Prostate gland (tissue), 2 donors: ENCODE results near the gene GCNT2. TPM values are rescaled to one million over a fixed set of nuclear protein-coding genes. Genes with fewer than 3 reads are reported as not detected.
A peak's percentile ranks its signal among the peaks of the same experiment; 100 is the strongest.

Source experiments
- DNase-seq: peaks from one replicate; pipeline ENCODE4 v3.0.0-alpha.2; 2019; ENCODE audit warnings: low spot score
- H3K27ac ChIP-seq, 2 donors: fragments of 200-600 bp; sonication (generic); 2 replicates each; pipeline ENCODE4 v1.5.1; 2017 to 2019
- H3K27me3 ChIP-seq: fragments of 200-600 bp; sonication (generic); replicated peaks from 2 replicates; pipeline ENCODE4 v1.5.1; 2019; ENCODE audit not compliant: insufficient read depth
- H3K36me3 ChIP-seq, 2 donors: fragments of 200-600 bp; sonication (generic); 1 replicate in 1 of 2; 2 replicates in 1 of 2; pipeline versions ENCODE4 v1.5.1 to v1.8.1; 2017 to 2019
- H3K4me1 ChIP-seq: fragments of 200-600 bp; sonication (generic); replicated peaks from 2 replicates; pipeline ENCODE4 v1.5.1; 2019
- H3K4me3 ChIP-seq, 2 donors: fragments of 200-600 bp; sonication (generic); 2 replicates each; pipeline ENCODE4 v1.5.1; 2017 to 2019
- H3K9me3 ChIP-seq: fragments of 200-600 bp; sonication (generic); 2 replicates; pipeline ENCODE4 v1.5.1; 2017
- CTCF ChIP-seq, 4 experiments: fragments of 200-600 bp in 2 of 4; fragments of 450-650 bp in 2 of 4; sonication (generic) in 2 of 4; IDR thresholded peaks; 1 replicate in 3 of 4; 2 replicates in 1 of 4; pipeline ENCODE4 v1.5.1; 2016 to 2019; ENCODE audit warnings: antibody characterized with exemption in 4 of 4, mild to moderate bottlenecking in 2 of 4, moderate library complexity in 2 of 4
- POLR2A ChIP-seq: fragments of 450-650 bp; IDR thresholded peaks from one replicate; pipeline ENCODE4 v1.6.1; 2016; ENCODE audit warnings: antibody characterized with exemption, mild to moderate bottlenecking
- POLR2AphosphoS5 ChIP-seq: sonication (generic); formaldehyde crosslinking; IDR thresholded peaks from one replicate; pipeline ENCODE4 v1.6.1; 2017; ENCODE audit warnings: antibody characterized with exemption
- WGBS: methylation state at CpG from one replicate; pipeline ENCODE4 v1.1.5; 2018; 5-methylcytosine and 5-hydroxymethylcytosine counted together
- intact Hi-C: fragments of 100-400 bp; cut with DNase I; formaldehyde crosslinking; loops from one replicate; pipeline ENCODE4 v1.14.2; 2022
- total RNA-seq, 2 donors: library from RNA; depleted of rRNA; stranded (reverse); fragments of >200 nt; gene quantifications; one replicate each; pipeline ENCODE4 v1.1.0, GENCODE V29; 2016

The GCNT2 gene
- total RNA-seq, 2 donors from 2014 or later, result 22.9 to 58.2 TPM

GRCh38 chr6:10507715-10508114, 13.4 kb upstream of the GCNT2 start:
- intact Hi-C loops, result no loop called here
- DNase-seq, result no peak
- Histone ChIP-seq H3K9me3 (no peaks in the 10 kb centered on the region), H3K36me3 (no peaks in the 10 kb centered on the region), H3K27ac (no peak overlapping the region), H3K27me3 (no peaks in the 10 kb centered on the region), H3K4me1 (peaks cover 3% of the 10 kb centered on the region), H3K4me3 (no peak overlapping the region)
- 89% methylated on average over 5 of the region's 5 CpGs for WGBS
- TF ChIP-seq CTCF (IDR thresholded peaks at IDR 0.05), result no peak

- Histone ChIP-seq H3K27me3 (no peaks in the 10 kb centered on the region), H3K4me1 (peaks cover 3% of the 10 kb centered on the region), H3K27ac (peak overlapping the region; percentile 59 to 64), H3K36me3 (no peaks in the 10 kb centered on the region), H3K9me3 (no peaks in the 10 kb centered on the region), H3K4me3 (no peak overlapping the region)
- intact Hi-C loops, result loop anchor here (2.0 to 10.0 kb wide), 3 partner anchors 114 to 234 kb away; partner anchors contain the start of gene TMEM14B
- WGBS, result 24% methylated on average over 17 of the region's 17 CpGs
- TF ChIP-seq POLR2A (no peak), CTCF (IDR thresholded peaks at IDR 0.05) (peak; percentile 43 to 66 (median 60)), POLR2AphosphoS5 (peak; percentile 70)
- DNase-seq, result peak; percentile 69
These were observed 10.4 kb upstream of the GCNT2 start for GRCh38 chr6:10510592-10511367.

- H3K9me3 ChIP-seq, result no peaks in the 10 kb centered on the region
- TF ChIP-seq POLR2AphosphoS5, result no peak
- H3K4me1 ChIP-seq, result peaks cover 3% of the 10 kb centered on the region
- no peak overlapping the region for H3K4me3 ChIP-seq
- intact Hi-C loops, result loop anchor here (2.0 to 10.0 kb wide), 3 partner anchors 113 to 233 kb away; partner anchors contain the start of gene TMEM14B
- no peaks in the 10 kb centered on the region for H3K36me3 ChIP-seq
- no peaks in the 10 kb centered on the region for H3K27me3 ChIP-seq
- H3K27ac ChIP-seq, result peak overlapping the region; percentile 59 to 64
- 41% methylated on average over 2 of the region's 2 CpGs for WGBS
- DNase-seq, result no peak
These were observed 9.7 kb upstream of the GCNT2 start for GRCh38 chr6:10511477-10511876.

- H3K27me3 ChIP-seq, result no peaks in the 10 kb centered on the region
- intact Hi-C loops, result loop anchor here (2.0 to 10.0 kb wide), 3 partner anchors 111 to 287 kb away; partner anchors contain the start of gene TMEM14B
- no peak for DNase-seq
- TF ChIP-seq POLR2AphosphoS5 (no peak), CTCF (IDR thresholded peaks at IDR 0.05) (no peak), POLR2A (no peak)
- no peaks in the 10 kb centered on the region for H3K36me3 ChIP-seq
- H3K4me3 ChIP-seq, result no peak overlapping the region
- H3K9me3 ChIP-seq, result no peaks in the 10 kb centered on the region
- H3K27ac ChIP-seq, result no peak overlapping the region
- H3K4me1 ChIP-seq, result peaks cover 3% of the 10 kb centered on the region
- WGBS, result 48% methylated on average over 2 of the region's 2 CpGs
These were observed 7.6 kb upstream of the GCNT2 start for GRCh38 chr6:10513544-10513943.

GRCh38 chr6:10514049-10514780, 6.9 kb upstream of the GCNT2 start:
- 78% methylated on average over 15 of the region's 15 CpGs for WGBS
- no peak for DNase-seq
- no peaks in the 10 kb centered on the region for H3K36me3 ChIP-seq
- no peak overlapping the region for H3K27ac ChIP-seq
- H3K4me3 ChIP-seq, result no peak overlapping the region
- no peaks in the 10 kb centered on the region for H3K9me3 ChIP-seq
- TF ChIP-seq POLR2A (no peak), POLR2AphosphoS5 (no peak), CTCF (IDR thresholded peaks at IDR 0.05) (no peak)
- intact Hi-C loops, result loop anchor here (10.0 kb wide), 2 partner anchors 111 to 231 kb away; partner anchors contain the start of gene TMEM14B
- peaks cover 3% of the 10 kb centered on the region for H3K4me1 ChIP-seq
- H3K27me3 ChIP-seq, result no peaks in the 10 kb centered on the region
